Right atrium auricular region (tissue), 2 donors: ENCODE results near the gene INTS12. TPM values are rescaled to one million over a fixed set of nuclear protein-coding genes. Genes with fewer than 3 reads are reported as not detected.
"Not testable (repeated sequence)": the region's sequence is repeated elsewhere in the genome, so short reads cannot be mapped to it uniquely, and the experiment has no call there.

ENCODE experiments used
- DNase-seq: peaks from one replicate; pipeline ENCODE4 v3.0.0-alpha.2; 2019; ENCODE audit warnings: low spot score
- H3K27ac ChIP-seq, 2 donors: fragments of 200-600 bp; sonication (generic); 1 replicate in 1 of 2; 2 replicates in 1 of 2; pipeline ENCODE4 v1.5.1; 2016 to 2019
- H3K27me3 ChIP-seq, 2 donors: fragments of 200-600 bp; sonication (generic); one replicate each; pipeline versions ENCODE4 v1.5.1 to v1.6.0; 2017 to 2019
- H3K36me3 ChIP-seq: fragments of 200-600 bp; sonication (generic); one replicate; pipeline ENCODE4 v1.5.1; 2016
- H3K4me1 ChIP-seq, 2 donors: fragments of 200-600 bp; sonication (generic); one replicate each; pipeline versions ENCODE4 v1.5.1 to v1.6.0; 2017 to 2019
- H3K4me3 ChIP-seq, 2 donors: fragments of 200-600 bp; sonication (generic); 1 replicate in 1 of 2; 2 replicates in 1 of 2; pipeline ENCODE4 v1.5.1; 2017 to 2019; ENCODE audit warnings: mild to moderate bottlenecking in 1 of 2, moderate library complexity in 1 of 2
- H3K9me3 ChIP-seq, 2 donors: fragments of 200-600 bp; sonication (generic); one replicate each; pipeline ENCODE4 v1.5.1; 2019
- CTCF ChIP-seq, 2 donors: fragments of 200-600 bp; sonication (generic); IDR thresholded peaks; one replicate each; pipeline ENCODE4 v1.5.1; 2019; ENCODE audit warnings: antibody characterized with exemption in 2 of 2
- total RNA-seq, 2 donors: library from RNA; depleted of rRNA; stranded (reverse); fragments of >200 nt; gene quantifications; one replicate each; pipeline ENCODE4 v1.1.0, GENCODE V29; 2016

Gene INTS12
- total RNA-seq, 2 donors from 2014 or later: 22.6 to 22.7 TPM

GRCh38 chr4:105698607-105699006, 9.9 kb downstream of the INTS12 start:
- no peak overlapping the region for H3K4me3 ChIP-seq
- TF ChIP-seq CTCF (IDR thresholded peaks at IDR 0.05): no peak
- no peaks in the 10 kb centered on the region for H3K27me3 ChIP-seq
- no peaks in the 10 kb centered on the region for H3K9me3 ChIP-seq
- DNase-seq: no peak
- H3K4me1 ChIP-seq: no peaks in the 10 kb centered on the region
- H3K27ac ChIP-seq: no peak overlapping the region
- peaks cover 33% of the 10 kb centered on the region for H3K36me3 ChIP-seq

GRCh38 chr4:105695832-105696231, 12.7 kb downstream of the INTS12 start:
- H3K27ac ChIP-seq, H3K9me3 ChIP-seq, H3K4me1 ChIP-seq, H3K4me3 ChIP-seq, DNase-seq, H3K27me3 ChIP-seq: not testable (repeated sequence)
- peaks cover 52% of the 10 kb centered on the region for H3K36me3 ChIP-seq

GRCh38 chr4:105694812-105695211, 13.7 kb downstream of the INTS12 start:
- H3K9me3 ChIP-seq, H3K27ac ChIP-seq, H3K4me3 ChIP-seq, DNase-seq, H3K27me3 ChIP-seq, H3K4me1 ChIP-seq: not testable (repeated sequence)
- H3K36me3 ChIP-seq: peaks cover 54% of the 10 kb centered on the region

- no peak for TF ChIP-seq CTCF (IDR thresholded peaks at IDR 0.05)
- no peaks in the 10 kb centered on the region for H3K27me3 ChIP-seq
- H3K27ac ChIP-seq: no peak overlapping the region
- H3K4me3 ChIP-seq: no peak overlapping the region
- no peaks in the 10 kb centered on the region for H3K9me3 ChIP-seq
- H3K4me1 ChIP-seq: no peaks in the 10 kb centered on the region
- no peak for DNase-seq
- H3K36me3 ChIP-seq: peaks cover 57% of the 10 kb centered on the region
Measured at GRCh38 chr4:105686571-105686970, 21.9 kb downstream of the INTS12 start.

GRCh38 chr4:105683038-105683437, 25.5 kb downstream of the INTS12 start:
- no peak for DNase-seq
- peaks cover 35% of the 10 kb centered on the region for H3K36me3 ChIP-seq
- no peaks in the 10 kb centered on the region for H3K4me1 ChIP-seq
- no peak overlapping the region for H3K4me3 ChIP-seq
- H3K9me3 ChIP-seq: no peaks in the 10 kb centered on the region
- no peak for TF ChIP-seq CTCF (IDR thresholded peaks at IDR 0.05)
- no peaks in the 10 kb centered on the region for H3K27me3 ChIP-seq
- no peak overlapping the region for H3K27ac ChIP-seq

- Histone ChIP-seq H3K9me3 (no peaks in the 10 kb centered on the region), H3K36me3 (peaks cover 11% of the 10 kb centered on the region), H3K27me3 (no peaks in the 10 kb centered on the region), H3K4me3 (no peak overlapping the region), H3K4me1 (no peaks in the 10 kb centered on the region), H3K27ac (no peak overlapping the region)
- no peak for TF ChIP-seq CTCF (IDR thresholded peaks at IDR 0.05)
- DNase-seq: no peak
Measured at GRCh38 chr4:105679186-105679585, 29.3 kb downstream of the INTS12 start.

- no peak for TF ChIP-seq CTCF (IDR thresholded peaks at IDR 0.05)
- Histone ChIP-seq H3K4me1 (no peaks in the 10 kb centered on the region), H3K9me3 (no peaks in the 10 kb centered on the region), H3K36me3 (peaks cover 5% of the 10 kb centered on the region), H3K27me3 (no peaks in the 10 kb centered on the region), H3K4me3 (no peak overlapping the region), H3K27ac (no peak overlapping the region)
- DNase-seq: no peak
Measured at GRCh38 chr4:105677709-105678108, 30.8 kb downstream of the INTS12 start.
